ENCODE measurements around the gene GABRB3.

- TF ChIP-seq CTCF (IDR thresholded peaks at IDR 0.05; ENCODE audit: low read depth, low read length, missing input control) (no peak), MAX (IDR thresholded peaks at IDR 0.05) (no peak), ZBTB33 (IDR thresholded peaks at IDR 0.05) (no peak), YY1 (IDR thresholded peaks at IDR 0.05) (no peak)
Observed at GRCh38 chr15:26504009-26504408, 268.9 kb downstream of the GABRB3 start.
